Measurements from ENCODE around the gene SETDB2. TPM values are rescaled to one million over a fixed set of nuclear protein-coding genes. Genes with fewer than 3 reads are reported as not detected.

The SETDB2 gene
- total RNA-seq, 6 experiments from 2014 or later: 4.4 to 7.4 (median 6.5) TPM

DNA sequence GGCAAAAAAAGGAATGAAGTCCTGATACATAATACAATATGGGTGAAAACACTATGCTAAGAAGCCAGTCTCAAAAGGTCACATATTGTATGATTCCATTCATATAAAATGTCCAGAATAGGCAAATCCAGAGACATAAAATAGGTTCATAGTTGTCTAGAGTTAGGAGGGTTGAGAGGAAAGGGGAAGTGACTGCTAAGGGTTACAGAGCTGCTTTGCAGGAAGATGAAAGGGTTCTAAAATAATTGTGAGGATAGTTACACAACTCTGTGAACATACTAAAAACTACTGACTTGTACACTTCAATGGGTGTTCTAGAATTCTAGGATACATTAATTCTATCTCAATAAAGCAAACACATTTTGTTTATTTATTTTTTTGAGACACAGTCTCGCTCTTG lies 25.9 kb upstream of the SETDB2 start:
- Mint-ChIP-seq H3K27ac (no peak overlapping the region), H3K4me3 (no peak overlapping the region), H3K36me3 (ENCODE audit: low read depth) (no peaks in the 10 kb centered on the region), H3K27me3 (ENCODE audit: insufficient read depth) (no peaks in the 10 kb centered on the region), H3K4me1 (ENCODE audit: low read depth) (peaks cover 8% of the 10 kb centered on the region), H3K9me3 (no peaks in the 10 kb centered on the region)
- TF ChIP-seq, protein P1, sequence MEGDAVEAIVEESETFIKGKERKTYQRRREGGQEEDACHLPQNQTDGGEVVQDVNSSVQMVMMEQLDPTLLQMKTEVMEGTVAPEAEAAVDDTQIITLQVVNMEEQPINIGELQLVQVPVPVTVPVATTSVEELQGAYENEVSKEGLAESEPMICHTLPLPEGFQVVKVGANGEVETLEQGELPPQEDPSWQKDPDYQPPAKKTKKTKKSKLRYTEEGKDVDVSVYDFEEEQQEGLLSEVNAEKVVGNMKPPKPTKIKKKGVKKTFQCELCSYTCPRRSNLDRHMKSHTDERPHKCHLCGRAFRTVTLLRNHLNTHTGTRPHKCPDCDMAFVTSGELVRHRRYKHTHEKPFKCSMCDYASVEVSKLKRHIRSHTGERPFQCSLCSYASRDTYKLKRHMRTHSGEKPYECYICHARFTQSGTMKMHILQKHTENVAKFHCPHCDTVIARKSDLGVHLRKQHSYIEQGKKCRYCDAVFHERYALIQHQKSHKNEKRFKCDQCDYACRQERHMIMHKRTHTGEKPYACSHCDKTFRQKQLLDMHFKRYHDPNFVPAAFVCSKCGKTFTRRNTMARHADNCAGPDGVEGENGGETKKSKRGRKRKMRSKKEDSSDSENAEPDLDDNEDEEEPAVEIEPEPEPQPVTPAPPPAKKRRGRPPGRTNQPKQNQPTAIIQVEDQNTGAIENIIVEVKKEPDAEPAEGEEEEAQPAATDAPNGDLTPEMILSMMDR (IDR thresholded peaks at IDR 0.05): no peak
- no peak for DNase-seq

DNA sequence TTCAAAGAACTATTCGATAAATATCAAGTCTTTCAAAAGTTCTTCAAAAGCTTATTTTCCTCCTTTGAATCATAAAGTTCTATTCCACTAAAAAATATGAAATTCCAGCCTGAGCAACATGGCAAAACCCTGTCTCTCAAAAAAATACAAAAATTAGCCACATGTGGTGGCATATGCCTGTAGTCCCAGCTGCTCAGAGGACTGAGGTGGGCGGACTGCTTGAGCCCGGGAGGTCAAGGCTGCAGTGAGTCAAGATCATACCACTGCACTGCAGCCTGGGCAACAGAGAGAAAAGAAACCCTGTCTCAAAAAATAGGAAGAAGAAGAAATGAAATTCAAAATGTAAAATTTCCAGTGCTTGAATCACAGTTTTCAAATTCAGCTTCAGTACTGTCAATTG lies 24.8 kb upstream of the SETDB2 start:
- no peaks in the 10 kb centered on the region for H3K9me3 Mint-ChIP-seq
- H3K36me3 Mint-ChIP-seq (ENCODE audit: low read depth): no peaks in the 10 kb centered on the region
- no peak for DNase-seq
- TF ChIP-seq, protein P1 (IDR thresholded peaks at IDR 0.05): no peak
- H3K4me3 Mint-ChIP-seq: no peak overlapping the region
- peaks cover 8% of the 10 kb centered on the region for H3K4me1 Mint-ChIP-seq (ENCODE audit: low read depth)
- H3K27ac Mint-ChIP-seq: no peak overlapping the region
- no peaks in the 10 kb centered on the region for H3K27me3 Mint-ChIP-seq (ENCODE audit: insufficient read depth)

DNA sequence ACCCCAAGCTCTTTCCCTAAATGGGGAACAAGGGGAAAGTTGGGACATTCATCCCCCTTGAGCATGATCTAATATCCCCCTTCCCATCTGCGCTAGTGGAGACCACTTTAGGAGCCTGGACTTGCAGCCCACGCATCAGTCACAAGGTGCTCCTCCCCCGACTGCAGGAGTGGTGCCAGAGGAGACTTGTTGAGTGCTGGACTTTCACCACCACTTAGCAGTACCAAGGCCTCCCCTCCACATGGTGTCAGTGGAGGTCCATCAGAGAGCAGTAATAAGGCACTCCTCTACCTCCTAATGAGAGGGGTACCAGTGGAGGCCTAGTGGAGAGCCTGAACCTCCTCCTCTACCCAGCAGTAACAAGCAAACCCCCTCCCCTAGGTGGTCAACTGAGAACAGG lies 22.7 kb upstream of the SETDB2 start:
- no peak overlapping the region for H3K27ac Mint-ChIP-seq
- H3K27me3 Mint-ChIP-seq (ENCODE audit: insufficient read depth): no peaks in the 10 kb centered on the region
- DNase-seq: no peak
- H3K36me3 Mint-ChIP-seq (ENCODE audit: low read depth): no peaks in the 10 kb centered on the region
- H3K4me3 Mint-ChIP-seq: no peak overlapping the region
- TF ChIP-seq, protein P1 (IDR thresholded peaks at IDR 0.05): peak; percentile 24; the same call in 1 of the 2 replicates
- H3K9me3 Mint-ChIP-seq: no peaks in the 10 kb centered on the region
- peaks cover 8% of the 10 kb centered on the region for H3K4me1 Mint-ChIP-seq (ENCODE audit: low read depth)

DNA sequence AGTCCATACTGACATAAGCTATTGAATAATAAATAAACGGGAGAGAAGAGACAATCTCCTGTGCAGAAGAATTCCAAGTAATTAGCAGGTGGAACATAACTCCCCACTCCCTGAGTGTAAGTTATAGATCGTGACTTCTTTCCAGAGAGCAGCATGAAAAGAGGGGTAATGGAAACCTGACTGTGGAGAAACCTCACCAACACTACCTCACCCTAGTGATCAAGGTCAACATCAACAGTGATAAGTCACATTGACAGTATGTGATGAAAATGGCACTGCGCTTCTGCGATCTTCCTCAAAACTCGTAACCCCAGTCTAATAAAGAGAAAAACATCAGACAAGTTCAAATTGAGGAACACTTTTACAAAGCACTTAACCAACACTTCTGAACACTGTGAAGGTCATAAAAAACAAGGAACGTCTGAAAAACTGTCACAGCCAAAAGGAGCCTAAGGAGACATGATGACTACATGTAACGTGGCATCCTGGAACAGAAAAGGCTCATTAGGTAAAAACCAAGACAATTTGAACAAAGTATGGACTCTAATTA lies 20.0 kb upstream of the SETDB2 start:
- Mint-ChIP-seq H3K27me3 (ENCODE audit: insufficient read depth) (no peaks in the 10 kb centered on the region), H3K4me3 (no peak overlapping the region), H3K36me3 (ENCODE audit: low read depth) (peaks cover 4% of the 10 kb centered on the region; the same call in 1 of the 2 replicates), H3K27ac (no peak overlapping the region), H3K4me1 (ENCODE audit: low read depth) (peaks cover 16% of the 10 kb centered on the region), H3K9me3 (no peaks in the 10 kb centered on the region)
- DNase-seq: no peak
- TF ChIP-seq, protein P1 (IDR thresholded peaks at IDR 0.05): no peak

DNA sequence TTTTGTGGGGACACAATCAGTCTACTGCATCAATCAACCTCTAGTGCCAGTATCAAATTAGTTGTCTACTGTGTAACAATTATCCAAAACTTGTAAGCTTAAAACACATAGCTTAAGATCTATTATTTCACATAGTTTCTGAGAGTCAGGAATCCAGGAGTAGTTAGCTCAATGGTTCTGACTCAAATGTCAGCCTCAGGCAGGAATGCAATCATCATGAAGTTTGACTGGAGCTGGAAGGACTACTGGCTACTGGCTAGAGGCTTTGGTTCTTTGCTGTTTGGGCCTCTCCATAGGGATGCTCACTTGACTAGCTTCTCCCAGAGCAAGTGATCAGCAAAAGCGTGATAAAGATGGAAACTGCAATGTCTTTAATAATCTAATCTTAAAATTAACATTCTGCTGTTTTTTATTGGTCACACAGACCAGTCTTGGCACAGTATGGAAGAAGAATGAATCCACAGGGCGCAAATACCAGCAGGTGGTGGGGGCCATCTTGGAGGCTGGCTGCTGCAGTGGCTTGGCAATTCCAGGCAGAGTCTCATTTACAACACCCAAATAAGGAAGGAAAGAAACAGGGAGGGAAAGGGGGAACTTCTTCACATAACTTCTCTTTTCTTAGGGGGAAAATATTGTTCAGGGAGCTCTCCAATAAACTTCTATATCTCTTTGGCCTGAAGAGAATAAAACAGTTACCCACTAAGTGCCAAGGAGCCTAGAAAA lies 15.9 kb upstream of the SETDB2 start:
- H3K4me1 Mint-ChIP-seq (ENCODE audit: low read depth): peaks cover 9% of the 10 kb centered on the region
- no peaks in the 10 kb centered on the region for H3K27me3 Mint-ChIP-seq (ENCODE audit: insufficient read depth)
- no peak overlapping the region for H3K4me3 Mint-ChIP-seq
- peaks cover 4% of the 10 kb centered on the region; the same call in 1 of the 2 replicates for H3K36me3 Mint-ChIP-seq (ENCODE audit: low read depth)
- H3K27ac Mint-ChIP-seq: no peak overlapping the region
- H3K9me3 Mint-ChIP-seq: no peaks in the 10 kb centered on the region
- TF ChIP-seq, protein P1 (IDR thresholded peaks at IDR 0.05): no peak
- DNase-seq: peak; percentile 13

All from HFFc6 (cell line).